Measurements from ENCODE around the gene TMPRSS13. TPM values are rescaled to one million over a fixed set of nuclear protein-coding genes. Genes with fewer than 3 reads are reported as not detected.

TMPRSS13 gene
- total RNA-seq, 1 donor from 2014 or later = not detected

- no peaks in the 10 kb centered on the region for H3K36me3 ChIP-seq (ENCODE audit: control insufficient read depth in 3 of 3, insufficient read depth in 3 of 3, low read length in 3 of 3)
- H3K27me3 ChIP-seq (ENCODE audit: control insufficient read depth in 3 of 3, insufficient read depth in 3 of 3, low read length in 3 of 3) = peaks cover 33 to 76% (median 42%) of the 10 kb centered on the region in 3 donors
- peaks cover 34 to 43% (median 35%) of the 10 kb centered on the region in 3 donors for H3K4me1 ChIP-seq (ENCODE audit: control insufficient read depth in 3 of 3, insufficient read depth in 3 of 3, low read length in 3 of 3)
- no peaks in the 10 kb centered on the region for H3K9me3 ChIP-seq (ENCODE audit: control insufficient read depth in 3 of 3, low read length in 3 of 3)
- H3K4me3 ChIP-seq (ENCODE audit: low read length in 3 of 3) = peak overlapping the region; percentile 62 to 72 (median 72)
- H3K9ac ChIP-seq (ENCODE audit: low read depth in 1 of 3, low read length in 3 of 3) = peak overlapping the region in 2 of 3 donors; percentile 62 to 74
- H3K27ac ChIP-seq (ENCODE audit: low read depth, low read length) = no peak overlapping the region
Measured at GRCh38 chr11:117875382-117876058, 53.7 kb downstream of the TMPRSS13 start.

DNA sequence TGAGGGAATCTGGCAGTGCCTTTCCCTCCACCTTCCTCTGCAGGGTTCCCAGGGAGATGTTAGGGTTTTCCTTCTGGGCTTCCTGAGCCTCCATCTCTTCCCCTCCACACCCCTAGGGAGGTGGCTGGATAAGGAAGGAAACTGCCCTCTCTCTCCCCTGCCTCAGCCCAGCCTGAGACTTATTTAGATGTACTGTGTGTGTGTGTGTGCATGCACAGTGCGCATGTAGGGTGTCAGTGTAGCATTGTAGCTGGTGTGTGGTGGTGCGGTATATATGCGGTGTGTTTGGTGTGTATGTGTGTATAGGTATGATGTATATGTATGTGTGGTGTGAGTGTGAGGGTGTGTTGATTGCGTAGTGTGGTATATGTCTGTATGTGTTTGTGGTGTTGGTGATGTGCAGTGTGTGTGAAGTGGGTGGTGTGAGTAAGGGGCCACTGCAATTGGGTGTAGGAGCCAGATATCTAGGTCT is 54.3 kb downstream of the TMPRSS13 start:
- Histone ChIP-seq H3K27me3 (ENCODE audit: control insufficient read depth in 3 of 3, insufficient read depth in 3 of 3, low read length in 3 of 3) (peaks cover 30 to 72% (median 42%) of the 10 kb centered on the region in 3 donors), H3K4me1 (ENCODE audit: control insufficient read depth in 3 of 3, insufficient read depth in 3 of 3, low read length in 3 of 3) (peaks cover 35 to 49% (median 39%) of the 10 kb centered on the region in 3 donors), H3K36me3 (ENCODE audit: control insufficient read depth in 3 of 3, insufficient read depth in 3 of 3, low read length in 3 of 3) (no peaks in the 10 kb centered on the region), H3K4me3 (ENCODE audit: low read length in 3 of 3) (peak overlapping the region in 2 of 3 donors; percentile 72), H3K27ac (ENCODE audit: low read depth, low read length) (no peak overlapping the region), H3K9ac (ENCODE audit: low read depth in 1 of 3, low read length in 3 of 3) (no peak overlapping the region), H3K9me3 (ENCODE audit: control insufficient read depth in 3 of 3, low read length in 3 of 3) (no peaks in the 10 kb centered on the region)

GRCh38 chr11:117874253-117874909 is 54.8 kb downstream of the TMPRSS13 start:
- H3K27me3 ChIP-seq (ENCODE audit: control insufficient read depth in 3 of 3, insufficient read depth in 3 of 3, low read length in 3 of 3) = peaks cover 30 to 67% (median 42%) of the 10 kb centered on the region in 3 donors
- peak overlapping the region in 1 of 3 donors; percentile 8 for H3K9ac ChIP-seq (ENCODE audit: low read depth in 1 of 3, low read length in 3 of 3)
- H3K4me3 ChIP-seq (ENCODE audit: low read length in 3 of 3) = peak overlapping the region in 2 of 3 donors; percentile 59 to 72
- no peaks in the 10 kb centered on the region for H3K9me3 ChIP-seq (ENCODE audit: control insufficient read depth in 3 of 3, low read length in 3 of 3)
- no peak overlapping the region for H3K27ac ChIP-seq (ENCODE audit: low read depth, low read length)
- peaks cover 35 to 52% (median 41%) of the 10 kb centered on the region in 3 donors for H3K4me1 ChIP-seq (ENCODE audit: control insufficient read depth in 3 of 3, insufficient read depth in 3 of 3, low read length in 3 of 3)
- no peaks in the 10 kb centered on the region for H3K36me3 ChIP-seq (ENCODE audit: control insufficient read depth in 3 of 3, insufficient read depth in 3 of 3, low read length in 3 of 3)

DNA sequence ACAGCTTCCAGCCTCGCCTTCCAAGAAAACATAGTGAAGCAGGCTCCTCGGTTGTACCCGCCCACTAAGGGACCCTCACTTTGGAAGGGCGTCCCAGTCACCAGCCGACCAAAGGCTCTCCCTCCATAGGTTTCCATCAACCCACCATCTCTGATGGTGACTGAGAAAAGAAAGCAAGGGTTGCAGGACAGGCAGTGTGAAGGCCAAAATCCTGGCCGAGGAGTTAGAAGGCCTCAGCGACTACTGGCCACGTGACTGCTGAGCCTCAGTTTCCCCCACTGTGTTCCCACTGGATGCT is 55.4 kb downstream of the TMPRSS13 start:
- H3K9me3 ChIP-seq (ENCODE audit: control insufficient read depth in 3 of 3, low read length in 3 of 3) = no peaks in the 10 kb centered on the region
- peak overlapping the region in 1 of 3 donors; percentile 8 for H3K9ac ChIP-seq (ENCODE audit: low read depth in 1 of 3, low read length in 3 of 3)
- no peak overlapping the region for H3K27ac ChIP-seq (ENCODE audit: low read depth, low read length)
- peaks cover 35 to 55% (median 41%) of the 10 kb centered on the region in 3 donors for H3K4me1 ChIP-seq (ENCODE audit: control insufficient read depth in 3 of 3, insufficient read depth in 3 of 3, low read length in 3 of 3)
- H3K36me3 ChIP-seq (ENCODE audit: control insufficient read depth in 3 of 3, insufficient read depth in 3 of 3, low read length in 3 of 3) = no peaks in the 10 kb centered on the region
- H3K4me3 ChIP-seq (ENCODE audit: low read length in 3 of 3) = no peak overlapping the region
- peaks cover 30 to 61% (median 42%) of the 10 kb centered on the region in 3 donors for H3K27me3 ChIP-seq (ENCODE audit: control insufficient read depth in 3 of 3, insufficient read depth in 3 of 3, low read length in 3 of 3)

DNA sequence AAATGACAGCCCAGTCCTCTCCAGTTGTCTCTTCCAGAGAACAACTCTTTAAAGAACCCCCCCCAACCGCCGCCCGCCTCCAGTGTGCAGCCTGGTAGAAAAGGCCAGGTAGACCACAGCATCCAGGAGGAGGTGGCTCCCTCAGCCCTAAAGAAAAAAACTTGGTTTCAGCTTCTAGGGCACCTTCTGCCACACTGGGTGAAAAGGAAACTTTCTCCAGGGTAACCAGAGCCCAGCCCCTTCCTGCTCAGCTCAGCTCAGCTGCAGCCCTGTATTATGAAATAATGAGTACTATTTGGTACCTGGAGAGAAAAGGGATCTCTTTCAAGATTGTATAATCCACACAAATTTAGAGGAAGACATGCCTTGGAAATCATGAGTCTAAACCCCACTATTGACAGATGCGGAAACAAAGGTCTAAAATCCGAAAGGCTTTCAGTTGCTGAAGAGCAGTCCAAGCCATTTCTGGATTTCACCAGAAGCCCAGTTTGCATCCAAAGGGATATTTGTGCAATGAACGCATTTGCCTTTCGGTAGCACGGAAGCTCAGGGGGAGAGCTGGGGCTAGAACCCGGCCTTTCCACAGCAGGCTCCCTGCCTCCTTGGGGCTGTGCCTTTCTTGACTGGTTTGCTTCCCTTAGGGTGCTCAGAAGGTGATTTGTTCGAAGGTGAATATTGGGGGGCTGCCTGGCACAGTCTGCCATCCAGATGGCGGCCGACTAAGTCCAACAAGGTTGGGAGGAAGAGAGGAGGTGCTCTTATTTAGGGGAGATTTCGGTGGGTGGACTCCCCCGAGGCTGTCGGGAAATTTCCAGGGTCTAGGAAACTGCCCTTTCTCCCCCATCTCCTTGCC is 56.0 kb downstream of the TMPRSS13 start:
- no peak overlapping the region for H3K4me3 ChIP-seq (ENCODE audit: low read length in 3 of 3)
- H3K27me3 ChIP-seq (ENCODE audit: control insufficient read depth in 3 of 3, insufficient read depth in 3 of 3, low read length in 3 of 3) = peaks cover 30 to 59% (median 45%) of the 10 kb centered on the region in 3 donors
- no peak overlapping the region for H3K27ac ChIP-seq (ENCODE audit: low read depth, low read length)

DNA sequence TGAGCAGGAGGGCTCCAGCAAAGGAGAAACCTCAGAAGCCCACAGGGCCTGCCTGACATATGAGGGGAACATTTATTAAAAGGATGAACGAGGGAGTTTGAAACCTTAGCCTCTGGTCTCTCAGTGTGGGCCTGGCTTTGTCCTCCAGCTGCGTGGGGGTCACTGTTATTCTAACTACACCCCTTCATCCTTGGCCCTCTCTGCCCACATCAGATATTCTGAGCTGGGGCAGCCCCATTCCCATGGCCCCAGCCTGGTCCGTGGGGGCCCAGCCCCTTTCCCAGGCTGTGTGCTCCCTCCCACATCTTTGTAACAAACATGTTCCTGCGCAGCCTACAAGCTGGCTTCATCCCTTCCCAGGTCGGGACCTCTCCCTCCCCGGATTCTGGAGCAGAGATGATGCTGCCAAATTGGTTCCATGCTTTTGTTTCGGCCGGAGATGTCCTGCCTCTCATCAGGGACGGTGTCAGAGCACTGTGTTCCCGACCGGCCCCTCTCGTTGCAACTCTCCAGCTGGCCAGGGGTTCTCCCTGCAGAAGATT is 56.7 kb downstream of the TMPRSS13 start:
- H3K36me3 ChIP-seq (ENCODE audit: control insufficient read depth in 3 of 3, insufficient read depth in 3 of 3, low read length in 3 of 3) = no peaks in the 10 kb centered on the region
- no peak overlapping the region for H3K9ac ChIP-seq (ENCODE audit: low read depth in 1 of 3, low read length in 3 of 3)
- no peak overlapping the region for H3K27ac ChIP-seq (ENCODE audit: low read depth, low read length)
- H3K9me3 ChIP-seq (ENCODE audit: control insufficient read depth in 3 of 3, low read length in 3 of 3) = no peaks in the 10 kb centered on the region
- H3K27me3 ChIP-seq (ENCODE audit: control insufficient read depth in 3 of 3, insufficient read depth in 3 of 3, low read length in 3 of 3) = peaks cover 30 to 53% (median 42%) of the 10 kb centered on the region in 3 donors
- H3K4me3 ChIP-seq (ENCODE audit: low read length in 3 of 3) = no peak overlapping the region
- H3K4me1 ChIP-seq (ENCODE audit: control insufficient read depth in 3 of 3, insufficient read depth in 3 of 3, low read length in 3 of 3) = peaks cover 34 to 53% (median 40%) of the 10 kb centered on the region in 3 donors

More for the DNA sequence above, 56.0 kb downstream of the TMPRSS13 start:
- Histone ChIP-seq H3K36me3 (ENCODE audit: control insufficient read depth in 3 of 3, insufficient read depth in 3 of 3, low read length in 3 of 3) (no peaks in the 10 kb centered on the region), H3K4me1 (ENCODE audit: control insufficient read depth in 3 of 3, insufficient read depth in 3 of 3, low read length in 3 of 3) (peaks cover 35 to 55% (median 41%) of the 10 kb centered on the region in 3 donors), H3K9me3 (ENCODE audit: control insufficient read depth in 3 of 3, low read length in 3 of 3) (no peaks in the 10 kb centered on the region), H3K9ac (ENCODE audit: low read depth in 1 of 3, low read length in 3 of 3) (no peak overlapping the region)

DNA sequence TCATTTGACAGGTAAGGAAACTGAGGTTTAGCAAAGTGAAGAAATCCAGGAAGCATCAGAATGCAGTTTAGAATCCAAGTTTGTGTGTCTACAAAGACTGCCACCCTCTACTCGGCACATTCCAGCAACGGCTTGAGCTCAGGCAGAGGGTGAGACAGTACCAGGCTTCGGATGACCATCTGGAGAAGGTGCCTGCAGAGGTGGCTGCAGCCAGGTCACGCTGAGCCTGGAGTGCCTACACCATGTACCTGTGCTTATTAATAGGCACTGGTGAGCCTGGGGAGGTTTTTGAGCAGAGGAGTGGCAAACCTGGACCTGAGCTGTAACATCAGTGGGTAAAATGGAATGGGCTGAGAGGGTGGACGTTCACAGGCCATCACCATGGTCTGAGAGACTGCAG is 57.4 kb downstream of the TMPRSS13 start:
- Histone ChIP-seq H3K27me3 (ENCODE audit: control insufficient read depth in 3 of 3, insufficient read depth in 3 of 3, low read length in 3 of 3) (peaks cover 24 to 50% (median 35%) of the 10 kb centered on the region in 3 donors), H3K9ac (ENCODE audit: low read depth in 1 of 3, low read length in 3 of 3) (no peak overlapping the region), H3K4me1 (ENCODE audit: control insufficient read depth in 3 of 3, insufficient read depth in 3 of 3, low read length in 3 of 3) (peaks cover 27 to 46% (median 34%) of the 10 kb centered on the region in 3 donors), H3K9me3 (ENCODE audit: control insufficient read depth in 3 of 3, low read length in 3 of 3) (no peaks in the 10 kb centered on the region), H3K36me3 (ENCODE audit: control insufficient read depth in 3 of 3, insufficient read depth in 3 of 3, low read length in 3 of 3) (no peaks in the 10 kb centered on the region), H3K4me3 (ENCODE audit: low read length in 3 of 3) (no peak overlapping the region), H3K27ac (ENCODE audit: low read depth, low read length) (no peak overlapping the region)

DNA sequence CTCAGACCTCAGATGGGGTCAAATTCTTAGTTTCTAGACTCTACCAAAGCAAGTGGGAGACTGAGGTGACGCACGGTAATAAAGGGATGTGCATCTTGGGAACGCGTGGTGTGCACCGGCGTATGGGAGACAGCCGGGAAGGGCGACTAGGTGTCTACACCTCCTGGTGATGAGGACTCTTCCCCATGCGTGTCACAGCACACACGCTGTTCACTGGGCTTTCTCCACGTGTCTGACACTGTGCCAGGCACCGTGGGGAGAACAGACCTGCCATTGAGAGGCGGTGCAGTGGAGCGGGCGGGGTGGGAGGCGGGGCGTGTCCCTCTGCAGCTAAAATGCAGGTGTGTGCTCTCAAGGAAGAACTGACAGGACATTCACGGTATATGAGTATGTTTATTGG is 58.0 kb downstream of the TMPRSS13 start:
- peaks cover 20 to 46% (median 34%) of the 10 kb centered on the region in 3 donors for H3K27me3 ChIP-seq (ENCODE audit: control insufficient read depth in 3 of 3, insufficient read depth in 3 of 3, low read length in 3 of 3)
- no peak overlapping the region for H3K9ac ChIP-seq (ENCODE audit: low read depth in 1 of 3, low read length in 3 of 3)
- H3K36me3 ChIP-seq (ENCODE audit: control insufficient read depth in 3 of 3, insufficient read depth in 3 of 3, low read length in 3 of 3) = no peaks in the 10 kb centered on the region
- no peak overlapping the region for H3K27ac ChIP-seq (ENCODE audit: low read depth, low read length)
- H3K4me1 ChIP-seq (ENCODE audit: control insufficient read depth in 3 of 3, insufficient read depth in 3 of 3, low read length in 3 of 3) = peaks cover 24 to 46% (median 32%) of the 10 kb centered on the region in 3 donors
- no peaks in the 10 kb centered on the region for H3K9me3 ChIP-seq (ENCODE audit: control insufficient read depth in 3 of 3, low read length in 3 of 3)
- no peak overlapping the region for H3K4me3 ChIP-seq (ENCODE audit: low read length in 3 of 3)

- Histone ChIP-seq H3K9ac (ENCODE audit: low read depth in 1 of 3, low read length in 3 of 3) (peak overlapping the region in 1 of 3 donors; percentile 50), H3K27ac (ENCODE audit: low read depth, low read length) (no peak overlapping the region), H3K27me3 (ENCODE audit: control insufficient read depth in 3 of 3, insufficient read depth in 3 of 3, low read length in 3 of 3) (peaks cover 17 to 38% (median 27%) of the 10 kb centered on the region in 3 donors), H3K4me3 (ENCODE audit: low read length in 3 of 3) (no peak overlapping the region), H3K4me1 (ENCODE audit: control insufficient read depth in 3 of 3, insufficient read depth in 3 of 3, low read length in 3 of 3) (peaks cover 17 to 40% (median 24%) of the 10 kb centered on the region in 3 donors), H3K9me3 (ENCODE audit: control insufficient read depth in 3 of 3, low read length in 3 of 3) (no peaks in the 10 kb centered on the region), H3K36me3 (ENCODE audit: control insufficient read depth in 3 of 3, insufficient read depth in 3 of 3, low read length in 3 of 3) (no peaks in the 10 kb centered on the region)
Measured at GRCh38 chr11:117870103-117870952, 58.9 kb downstream of the TMPRSS13 start.

All from skeletal muscle tissue (tissue), 4 donors.